Stimulated activated CD4-positive, alpha-beta T cell treated with anti-CD3 and anti-CD28 coated beads, Interleukin-12 subunit alpha, Interleukin-12 subunit beta, amount 100 ng/mL, for 24 hours (primary cell): ENCODE results near the gene CCDC91.

Experiments
- DNase-seq, 2 experiments: peaks; one replicate each; pipeline ENCODE4 v3.0.0-alpha.2; 2020; ENCODE audit warnings: low read depth in 2 of 2

CCDC91 gene

DNA sequence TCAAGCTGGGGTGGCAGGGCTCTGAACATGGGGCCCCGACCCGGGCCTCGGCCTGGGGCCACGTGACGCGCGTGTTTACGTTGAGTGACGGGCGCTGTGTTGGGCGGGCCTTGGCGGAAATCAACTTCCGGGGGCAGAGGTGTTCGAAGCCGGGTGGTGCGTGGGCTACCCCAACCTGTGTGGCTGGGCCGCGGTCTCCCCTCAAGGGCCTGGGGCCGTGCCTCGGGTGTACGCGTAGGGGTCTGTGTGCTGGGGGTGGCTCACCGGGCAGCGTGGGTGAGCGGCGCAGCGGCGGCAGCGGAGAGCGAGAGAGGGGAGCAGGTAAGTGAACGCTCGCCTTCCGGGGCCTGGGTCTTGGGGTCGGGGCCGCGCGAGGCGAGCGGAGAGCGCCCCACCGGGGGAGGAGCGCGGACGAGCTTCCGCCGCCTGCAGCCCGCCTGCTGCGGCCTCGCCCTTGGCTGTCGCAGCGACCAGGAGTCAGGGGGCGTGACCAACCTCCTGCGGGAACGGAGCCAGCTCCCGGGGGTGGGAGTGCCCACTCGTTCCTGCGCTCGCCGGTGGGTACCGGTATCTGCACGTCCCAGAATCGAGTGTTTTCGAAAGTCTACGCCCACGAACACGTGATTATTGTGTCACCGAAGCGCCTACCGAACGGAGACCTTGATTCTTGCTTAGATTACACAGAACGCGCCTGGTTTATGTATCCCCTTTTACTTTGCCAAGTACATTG is at the start of gene CCDC91:
TSS of gene CCDC91 (plus strand) at position 136 of the 730 bp plus-strand sequence. CDS start 66,760 bp downstream, outside the sequence.
- peak; percentile 73 to 79 for DNase-seq

DNA sequence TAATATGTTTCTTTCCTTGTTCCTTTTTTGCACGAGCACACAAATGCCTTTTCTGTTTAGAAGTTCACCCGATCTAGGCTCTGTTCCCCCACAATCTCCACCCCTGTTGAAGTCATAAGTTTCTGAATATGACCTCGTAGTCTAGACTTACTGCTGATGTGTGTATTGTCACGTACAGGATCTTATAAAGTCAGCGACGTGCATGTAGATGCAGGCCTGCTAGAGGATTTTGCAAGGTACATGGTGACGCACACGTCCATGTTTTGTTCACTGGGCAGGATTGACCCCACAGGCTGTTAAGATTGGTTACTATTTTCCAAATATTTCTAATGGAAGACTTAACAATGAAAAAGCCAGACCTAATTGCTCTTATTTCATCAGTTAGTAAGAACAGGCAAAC is 46.2 kb upstream of the CCDC91 start:
- DNase-seq = no peak

DNA sequence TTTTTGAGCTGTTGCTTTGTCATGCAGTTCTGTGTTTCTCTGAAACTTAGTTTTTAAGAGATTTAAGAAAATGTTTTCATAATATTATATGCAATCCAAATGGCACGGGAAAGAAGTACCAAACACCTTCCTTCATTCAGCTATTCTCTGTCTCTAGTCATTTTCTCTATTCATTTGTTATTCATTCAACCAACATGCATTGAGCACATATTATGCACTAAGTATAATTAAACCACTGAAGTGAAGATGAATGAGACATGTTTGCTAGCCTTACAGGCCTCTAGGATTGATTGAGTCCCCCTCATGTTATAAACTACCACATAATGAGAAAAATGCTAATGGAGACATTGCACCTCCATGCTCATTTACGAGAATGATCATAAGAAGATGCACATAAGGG is 45.7 kb upstream of the CCDC91 start:
- DNase-seq = no peak

- no peak for DNase-seq
Measured at GRCh38 chr12:28145216-28145615, 45.0 kb upstream of the CCDC91 start.

DNA sequence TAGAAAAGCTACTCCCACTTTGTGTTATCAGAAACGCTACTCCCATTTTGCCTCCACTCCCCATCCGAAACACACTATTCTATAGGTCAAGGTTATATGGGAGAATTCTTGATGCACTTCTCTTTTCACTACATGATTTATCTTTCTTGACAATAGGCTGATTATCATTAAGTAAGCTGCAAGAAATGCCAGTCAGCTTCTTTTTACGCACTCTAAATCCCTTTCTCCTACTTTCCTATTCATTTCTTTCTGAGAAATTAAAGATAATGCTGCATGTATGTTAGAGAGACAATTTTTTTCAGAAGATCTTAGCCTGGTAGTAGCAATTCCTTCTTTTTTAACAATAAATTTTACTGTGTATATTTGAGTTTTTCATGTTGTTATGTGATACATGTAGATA is 41.0 kb upstream of the CCDC91 start:
- DNase-seq = no peak

- no peak for DNase-seq
Measured at GRCh38 chr12:28156362-28156761, 33.9 kb upstream of the CCDC91 start.

DNA sequence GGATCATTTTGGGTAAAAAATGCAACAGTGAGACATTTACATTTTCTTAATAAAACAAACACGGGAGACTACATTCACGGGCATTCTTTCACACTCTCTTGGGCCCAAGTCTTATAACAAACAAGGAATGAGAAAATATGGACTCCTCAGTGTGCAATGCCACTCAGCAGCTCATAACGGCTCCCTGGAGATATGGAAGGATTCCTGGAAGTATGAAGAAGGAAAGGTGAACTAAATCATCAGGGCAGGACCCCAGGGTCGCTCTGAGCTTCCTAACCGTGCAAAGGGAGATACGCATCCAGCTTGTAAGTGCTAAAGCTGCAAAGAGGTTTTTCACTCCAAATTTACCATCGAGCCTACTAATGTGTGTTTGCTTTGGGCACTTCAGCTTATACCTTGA is 33.5 kb upstream of the CCDC91 start:
- DNase-seq = no peak

DNA sequence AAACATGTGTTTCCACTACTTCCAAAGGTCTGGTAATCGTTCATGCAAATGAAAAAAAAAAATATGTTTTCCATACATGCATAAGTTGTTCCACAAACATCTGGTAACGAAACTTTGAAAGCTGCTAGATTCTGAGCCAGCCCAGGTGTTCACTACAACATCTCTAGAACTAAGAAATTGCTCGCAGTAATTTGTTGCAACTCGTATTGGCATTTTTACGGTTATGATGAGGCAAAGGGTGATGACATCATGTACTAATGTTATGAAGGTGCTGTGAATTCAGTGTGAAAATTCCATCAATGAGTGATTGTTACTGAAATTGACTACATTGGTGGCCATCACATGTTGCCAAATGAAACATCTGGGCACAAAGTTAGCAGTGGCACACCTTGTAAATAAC is 31.9 kb upstream of the CCDC91 start:
- no peak for DNase-seq

GRCh38 chr12:28159688-28160087 is 30.6 kb upstream of the CCDC91 start:
- no peak for DNase-seq

- no peak for DNase-seq
Measured at GRCh38 chr12:28161697-28162096, 28.6 kb upstream of the CCDC91 start.

- no peak for DNase-seq
Measured at GRCh38 chr12:28162697-28163096, 27.6 kb upstream of the CCDC91 start.

DNA sequence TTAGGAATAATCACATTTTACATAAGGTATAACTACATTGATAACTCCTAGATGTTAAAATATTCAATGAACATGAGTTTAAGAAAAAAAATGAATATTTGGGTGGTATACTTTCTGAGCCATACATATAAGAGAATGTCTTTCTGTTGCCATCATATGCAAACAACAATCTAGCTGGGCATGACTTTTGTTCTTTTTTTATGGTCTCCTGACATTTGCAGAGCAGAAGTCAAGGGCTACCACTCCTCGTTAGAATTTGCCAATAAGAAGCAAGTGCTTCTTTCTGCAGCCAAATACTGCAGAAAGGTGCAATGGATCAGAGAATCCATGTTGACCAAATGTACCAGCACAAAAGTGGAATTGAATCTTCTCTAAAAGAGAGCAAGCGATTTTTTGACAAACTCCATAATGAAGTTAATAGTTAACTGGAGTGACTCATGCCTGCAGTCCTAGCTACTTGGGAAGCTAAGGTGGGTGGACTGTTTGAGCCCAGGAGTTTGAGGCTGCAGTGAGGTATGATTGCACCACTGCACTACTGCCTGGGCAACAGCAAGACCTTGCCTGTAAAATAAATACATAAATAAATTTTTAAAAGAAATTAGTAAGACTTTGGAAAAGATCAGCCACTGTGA is 25.5 kb upstream of the CCDC91 start:
- no peak for DNase-seq

DNA sequence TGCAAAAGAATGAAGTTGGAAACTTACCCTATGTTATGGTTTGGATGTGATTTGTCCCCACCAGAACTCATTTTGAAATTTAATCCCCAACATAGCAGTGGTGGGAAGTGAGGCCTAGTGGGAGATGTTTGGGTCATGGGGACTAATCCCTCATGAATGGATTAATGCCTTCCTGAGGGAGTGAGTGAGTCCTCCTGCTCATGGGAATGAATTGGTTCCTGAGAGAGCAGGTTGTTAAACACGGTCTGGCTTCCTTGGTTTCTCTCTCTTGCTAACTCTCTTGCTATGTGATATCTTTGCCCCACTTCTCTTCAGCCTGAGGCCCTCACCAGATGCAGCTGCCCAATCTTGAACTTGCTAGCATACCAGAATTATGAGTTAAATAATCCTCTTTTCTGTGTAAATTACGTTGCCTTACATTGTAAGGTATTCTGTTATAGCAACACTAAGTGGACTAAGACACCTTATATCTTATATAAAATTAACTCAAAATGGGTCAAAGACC is 22.2 kb upstream of the CCDC91 start:
- DNase-seq = no peak

DNA sequence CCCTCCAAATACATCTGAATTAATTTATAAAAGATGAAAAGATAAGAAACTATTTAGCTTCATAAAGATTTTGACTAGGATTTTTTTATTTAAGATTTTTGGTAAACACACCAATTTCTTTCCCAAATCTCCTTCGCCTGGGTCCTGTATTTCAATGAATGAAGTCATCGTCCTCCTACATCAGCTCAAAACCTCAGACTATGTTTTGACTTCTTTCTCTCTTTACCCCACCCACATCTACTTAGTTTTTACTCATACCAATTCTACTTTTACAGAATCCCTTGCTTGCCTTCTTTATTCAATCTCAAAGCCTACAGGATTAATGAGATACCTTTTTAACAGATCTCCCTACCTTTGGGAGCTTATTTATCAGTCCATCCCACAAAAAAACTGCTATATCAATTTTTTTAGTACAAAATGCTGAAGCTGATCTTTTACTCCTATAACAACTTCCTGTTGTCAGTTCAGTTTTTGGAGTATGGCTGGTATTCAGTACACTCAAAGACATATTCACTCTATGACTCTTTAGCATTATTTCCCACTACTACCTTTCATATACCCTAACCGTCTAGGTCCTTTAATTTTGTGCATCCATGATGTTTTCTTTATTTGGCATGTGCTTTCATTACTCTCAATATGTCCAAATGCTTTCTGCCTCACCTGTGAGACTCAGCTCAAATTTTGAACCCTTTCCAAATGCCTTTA is 18.7 kb upstream of the CCDC91 start:
- DNase-seq = no peak

- no peak for DNase-seq
Measured at GRCh38 chr12:28172434-28173030, 17.7 kb upstream of the CCDC91 start.

GRCh38 chr12:28173440-28173839 is 16.8 kb upstream of the CCDC91 start:
- DNase-seq = no peak

DNA sequence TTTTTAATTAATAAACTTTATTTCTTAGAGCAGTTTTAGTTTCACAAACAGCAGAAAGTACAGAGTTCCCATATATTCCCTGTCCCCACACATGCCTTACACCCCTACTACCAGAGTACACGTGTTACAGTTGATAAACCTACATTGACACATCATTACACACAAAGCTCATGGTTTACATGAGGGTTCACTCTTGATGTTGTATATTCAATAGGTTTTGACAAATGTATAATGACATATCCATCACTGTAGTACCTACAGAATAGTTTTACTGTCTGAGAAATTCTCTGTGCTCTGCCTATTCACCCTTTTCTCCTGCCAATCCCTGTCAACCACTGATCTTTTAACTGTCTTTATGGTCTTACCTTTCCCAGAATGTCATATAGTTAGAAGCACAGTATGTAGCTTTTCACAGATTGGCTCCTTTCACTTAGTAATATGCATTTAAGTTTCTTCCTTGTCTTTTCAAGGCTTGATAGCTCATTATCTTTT is 15.1 kb upstream of the CCDC91 start:
- DNase-seq = no peak

- DNase-seq = no peak
Measured at GRCh38 chr12:28176295-28176694, 14.0 kb upstream of the CCDC91 start.

- no peak for DNase-seq
Measured at GRCh38 chr12:28177461-28177860, 12.8 kb upstream of the CCDC91 start.

DNA sequence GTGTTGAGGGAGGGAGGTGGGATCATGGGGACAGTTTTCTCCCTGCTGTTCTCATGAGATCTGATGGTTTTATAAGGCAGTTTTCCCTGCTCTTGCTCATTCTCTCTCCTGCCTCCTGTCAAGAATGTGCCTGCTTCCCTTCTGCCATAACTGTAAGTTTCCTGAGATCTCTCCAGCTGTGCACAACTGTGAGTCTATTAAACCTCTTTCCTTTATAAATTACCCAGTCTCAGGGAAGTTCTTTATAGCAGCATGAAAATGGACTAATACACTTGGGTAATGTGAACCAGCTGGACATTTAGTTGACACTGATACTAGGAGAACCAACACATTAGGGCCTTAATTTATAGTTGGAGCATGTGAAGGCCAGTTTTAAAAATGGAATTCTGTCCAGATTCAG is 12.4 kb upstream of the CCDC91 start:
- DNase-seq = no peak

- DNase-seq = no peak
Measured at GRCh38 chr12:28178775-28179174, 11.5 kb upstream of the CCDC91 start.

GRCh38 chr12:28180786-28181185 is 9.5 kb upstream of the CCDC91 start:
- DNase-seq = no peak
